DMS114 treated with DMSO at 0.1 percent for 48 hours (cell line): Measurements from ENCODE around the gene FGFR3.
"Not testable (repeated sequence)": the region's sequence is repeated elsewhere in the genome, so short reads cannot be mapped to it uniquely, and the experiment has no call there.

Experiments used
- DNase-seq: peaks from one replicate; lab custom pipeline; 2025; ENCODE audit not compliant: unreplicated experiment; lab: John Stamatoyannopoulos, UW

FGFR3 gene

DNA sequence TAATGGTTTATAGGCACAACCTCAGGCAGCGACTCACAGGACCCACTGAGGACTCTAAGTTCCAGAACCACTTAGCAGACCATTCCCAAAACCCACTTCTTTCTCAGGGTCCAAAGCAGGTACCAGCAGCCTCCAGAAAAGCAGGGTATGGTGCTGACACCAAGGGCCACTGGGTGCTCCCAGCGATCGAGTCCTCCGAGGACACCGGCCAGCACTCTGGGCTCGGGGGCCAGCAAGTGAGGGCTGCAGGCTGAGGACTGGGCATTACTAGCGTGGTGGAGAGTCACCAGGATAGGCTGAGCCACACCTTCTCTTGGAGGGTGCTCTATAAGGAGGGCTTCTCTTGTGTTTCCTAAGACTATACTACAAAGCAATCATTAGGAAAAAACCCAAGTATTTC is 43.6 kb downstream of the FGFR3 start:
- no peak for DNase-seq

DNA sequence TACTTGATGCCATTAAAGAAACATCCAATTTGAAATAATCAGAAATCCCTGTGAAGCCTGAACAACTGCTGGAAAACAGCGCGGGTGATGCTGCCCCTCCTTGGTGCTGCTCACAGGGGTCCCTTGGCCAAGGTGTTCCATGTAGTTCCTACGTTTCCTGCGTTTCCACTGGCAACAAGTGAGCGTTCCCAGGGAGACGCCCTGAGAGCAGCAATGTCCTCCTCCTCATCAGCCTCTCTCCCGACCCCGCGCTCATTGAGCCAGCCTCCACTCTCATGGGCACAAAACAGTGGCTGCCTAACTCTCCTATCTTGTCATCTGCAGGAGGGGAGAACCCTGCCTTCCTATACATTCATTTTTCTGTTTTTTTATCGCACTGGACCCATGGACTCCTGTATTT is 44.0 kb downstream of the FGFR3 start:
- DNase-seq: no peak

- DNase-seq: no peak
Measured at GRCh38 chr4:1839282-1839681, 46.2 kb downstream of the FGFR3 start.

DNA sequence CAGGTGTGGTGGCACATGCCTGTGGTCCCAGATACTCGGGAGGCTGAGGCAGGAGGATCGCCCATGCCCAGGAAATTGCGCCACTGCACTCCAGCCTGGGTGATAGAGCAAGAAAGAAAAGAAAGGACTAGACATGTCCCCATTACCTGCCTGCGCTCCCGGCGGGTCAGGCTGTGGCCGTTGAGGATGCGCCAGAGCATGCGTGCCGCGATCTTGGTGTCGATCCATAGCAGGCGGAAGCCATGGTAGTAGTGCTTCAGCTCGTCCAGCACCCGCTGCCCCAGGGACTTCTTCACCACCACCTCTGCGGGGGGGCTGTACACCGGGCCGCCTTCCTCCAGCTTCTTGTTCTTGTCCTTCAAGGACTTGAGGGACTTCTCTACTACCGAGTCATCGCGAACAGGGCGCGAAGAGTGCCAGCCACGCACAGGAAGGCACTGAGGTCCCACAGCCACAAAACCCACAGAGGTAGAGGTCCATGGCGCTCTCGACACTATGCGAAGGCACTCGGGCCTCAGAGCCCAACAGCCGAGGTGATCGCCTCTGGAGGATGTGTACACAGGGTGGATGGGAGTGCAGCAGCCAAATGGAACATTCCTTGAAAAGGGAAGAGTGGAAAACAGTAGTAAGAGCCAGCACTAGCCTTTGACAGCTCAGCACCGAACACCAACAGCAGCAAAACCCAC is 48.3 kb downstream of the FGFR3 start:
- DNase-seq: no peak

DNA sequence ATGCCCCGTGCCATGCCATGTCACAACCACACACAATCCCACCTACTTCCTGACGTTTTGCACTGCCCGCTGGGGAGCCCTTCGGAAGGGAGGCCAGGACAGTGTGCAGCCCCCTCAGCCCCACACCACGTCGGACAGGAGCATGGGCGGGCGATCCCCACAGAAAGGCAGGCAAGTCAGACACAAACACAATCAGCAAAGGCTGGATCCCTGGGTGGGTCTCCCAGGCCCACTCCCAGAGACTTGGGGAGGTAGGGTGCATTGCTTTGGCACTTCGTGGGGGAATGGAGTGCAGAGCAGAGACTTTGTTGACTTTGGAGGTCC is 48.8 kb downstream of the FGFR3 start:
- DNase-seq: no peak

- DNase-seq: no peak
Measured at GRCh38 chr4:1842339-1842895, 49.3 kb downstream of the FGFR3 start.

DNA sequence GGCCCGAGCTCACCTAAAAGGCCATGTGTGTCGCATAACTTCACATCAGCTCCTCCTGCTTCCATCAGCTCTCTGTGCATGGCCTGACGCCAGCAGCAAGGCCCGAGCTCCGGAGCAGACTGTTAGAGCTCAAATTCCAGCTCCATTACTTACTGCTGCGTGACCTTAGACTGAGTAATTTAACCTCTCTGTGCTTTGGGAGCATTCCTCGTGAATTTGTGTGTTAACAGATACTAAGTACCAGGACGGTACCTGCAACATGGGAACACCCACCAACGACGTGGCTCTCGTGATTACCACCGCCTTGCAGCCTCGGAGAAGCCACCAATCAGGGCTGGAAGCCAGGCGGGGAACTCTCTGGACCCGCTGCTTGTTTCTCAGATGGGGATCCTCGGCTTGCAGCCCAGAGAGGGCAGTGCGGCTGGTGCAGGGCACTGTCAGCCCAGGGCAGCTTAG is 49.9 kb downstream of the FGFR3 start:
- DNase-seq: no peak

GRCh38 chr4:1843852-1844251 is 50.8 kb downstream of the FGFR3 start:
- DNase-seq: no peak

DNA sequence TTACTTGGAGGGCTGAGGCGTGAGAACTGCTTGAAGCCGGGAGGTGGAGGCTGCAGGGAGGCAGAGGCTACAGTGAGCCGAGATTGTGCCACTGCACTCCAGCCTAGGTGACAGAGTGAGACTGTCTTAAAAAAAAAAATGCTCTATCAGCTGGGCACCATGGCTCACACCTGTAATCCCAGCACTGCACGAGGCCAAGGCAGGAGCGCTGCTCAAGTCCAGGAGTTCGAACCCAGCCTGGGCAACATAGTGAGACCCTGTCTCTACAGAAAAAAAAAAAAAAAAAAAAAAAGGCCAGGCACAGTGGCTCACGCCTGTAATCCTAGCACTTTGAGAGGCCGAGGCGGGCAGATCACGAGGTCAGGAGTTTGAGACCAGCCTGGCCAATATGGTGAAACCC is 51.5 kb downstream of the FGFR3 start:
- not testable (repeated sequence) for DNase-seq

GRCh38 chr4:1846580-1846979 is 53.5 kb downstream of the FGFR3 start:
- no peak for DNase-seq

DNA sequence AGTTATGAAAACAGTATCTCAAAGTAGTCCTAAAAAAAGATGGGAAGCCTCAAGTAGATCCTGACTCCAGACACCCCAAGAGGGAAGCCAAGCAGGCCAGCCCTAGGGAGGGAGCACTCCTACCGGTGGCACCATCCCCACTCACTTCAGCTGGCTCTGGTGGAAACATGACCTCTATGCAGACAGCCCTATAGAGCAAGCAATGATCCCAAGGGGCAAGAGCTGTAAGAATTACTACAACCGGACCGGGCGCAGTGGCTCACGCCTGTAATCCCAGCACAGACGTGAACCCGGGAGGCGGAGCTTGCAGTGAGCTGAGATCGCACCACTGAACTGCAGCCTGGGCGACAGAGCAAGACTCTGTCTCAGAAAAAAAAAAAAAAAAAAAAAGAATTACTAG is 57.2 kb downstream of the FGFR3 start:
- DNase-seq: no peak

DNA sequence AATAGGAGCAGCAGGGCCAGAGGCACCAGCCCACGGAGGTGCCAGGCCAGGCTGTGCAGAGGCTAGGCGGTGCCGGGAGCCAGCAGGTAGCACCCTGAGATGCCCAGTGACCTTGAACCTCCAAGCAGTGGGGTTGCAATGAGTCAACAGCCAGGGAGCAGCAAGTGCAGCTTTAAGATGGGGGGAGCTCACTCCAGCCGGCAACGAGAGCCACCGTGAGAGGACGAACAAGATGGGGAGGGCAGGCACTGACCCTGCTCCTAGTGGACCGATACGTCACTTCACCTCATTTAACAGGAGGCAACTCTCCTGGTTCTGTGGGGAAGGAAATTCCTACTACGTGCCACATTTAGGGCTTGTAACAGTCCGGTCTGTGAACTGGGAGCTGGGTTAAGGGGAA is 58.1 kb downstream of the FGFR3 start:
- no peak for DNase-seq

DNA sequence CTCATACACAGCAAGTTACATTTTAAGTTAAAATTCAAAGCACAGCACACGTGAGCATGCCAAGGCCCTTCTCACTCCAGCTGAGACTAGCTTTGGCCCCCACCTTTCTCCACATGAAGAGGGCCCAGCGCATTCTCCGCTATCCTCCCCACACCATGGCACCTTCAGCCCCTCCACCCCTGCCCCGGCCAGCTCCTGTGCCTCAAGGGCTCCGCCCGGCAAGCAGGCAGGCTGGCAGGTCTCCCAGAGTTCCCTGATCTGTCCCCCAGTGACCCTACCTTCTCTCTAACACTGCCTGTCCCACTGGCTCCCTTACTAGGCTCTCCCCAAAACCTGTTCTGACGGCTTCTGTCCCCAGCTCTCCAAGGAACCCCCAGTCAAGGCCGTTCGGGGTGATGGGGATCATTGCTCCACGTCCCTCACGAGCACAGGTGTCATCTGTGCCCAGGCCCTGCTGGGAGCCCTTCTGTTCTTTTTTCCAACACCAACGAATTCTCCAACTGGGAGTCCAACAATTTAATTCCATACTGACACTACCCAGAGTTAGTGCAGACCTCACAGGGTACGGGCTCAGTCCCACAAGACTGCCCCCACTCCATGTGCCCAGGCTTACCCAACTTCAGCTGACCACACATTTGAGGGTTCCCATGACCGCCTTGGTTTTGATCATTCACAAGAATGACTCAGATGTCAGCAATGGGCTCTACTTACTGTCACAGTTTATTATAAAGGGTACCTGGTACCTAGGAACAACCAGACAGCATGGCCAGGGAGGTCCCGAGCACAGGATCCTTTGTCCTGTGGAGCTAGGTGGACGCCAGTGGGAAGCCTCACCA is 58.7 kb downstream of the FGFR3 start:
- no peak for DNase-seq

DNA sequence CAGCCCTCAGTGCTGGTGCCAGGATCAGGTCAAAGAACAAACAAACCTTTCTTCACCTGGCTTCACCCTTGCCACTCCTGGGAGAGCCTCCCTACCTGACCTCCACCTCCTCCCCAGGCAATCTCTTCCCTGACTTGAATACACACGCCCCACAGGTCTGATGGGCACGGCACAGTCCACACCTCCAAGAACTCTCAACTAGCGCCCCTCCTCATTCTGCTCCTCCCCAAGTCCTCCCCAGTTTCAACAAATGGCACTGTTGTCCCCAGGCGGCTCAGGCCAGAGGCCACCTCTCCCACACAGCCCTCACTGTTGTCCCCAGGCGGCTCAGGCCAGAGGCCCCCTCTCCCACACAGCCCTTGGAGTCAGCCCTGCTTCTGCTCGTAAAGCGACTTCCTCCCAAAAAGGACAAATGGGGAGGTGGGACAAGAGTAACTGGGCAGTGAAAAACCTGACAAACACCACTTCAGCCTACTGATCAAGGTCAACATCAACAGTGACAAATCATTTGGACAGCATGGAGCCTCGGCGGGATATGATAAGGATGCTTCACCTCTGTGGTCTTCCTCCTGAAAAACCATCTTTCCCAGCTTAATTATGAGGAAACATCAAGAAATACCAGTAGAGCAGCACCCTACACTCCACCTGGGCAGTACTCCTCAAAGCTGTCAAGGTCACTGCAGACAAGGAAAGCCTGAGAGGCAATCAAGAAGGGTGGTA is 60.0 kb downstream of the FGFR3 start:
- DNase-seq: no peak

- no peak for DNase-seq
Measured at GRCh38 chr4:1854752-1855151, 61.7 kb downstream of the FGFR3 start.

DNA sequence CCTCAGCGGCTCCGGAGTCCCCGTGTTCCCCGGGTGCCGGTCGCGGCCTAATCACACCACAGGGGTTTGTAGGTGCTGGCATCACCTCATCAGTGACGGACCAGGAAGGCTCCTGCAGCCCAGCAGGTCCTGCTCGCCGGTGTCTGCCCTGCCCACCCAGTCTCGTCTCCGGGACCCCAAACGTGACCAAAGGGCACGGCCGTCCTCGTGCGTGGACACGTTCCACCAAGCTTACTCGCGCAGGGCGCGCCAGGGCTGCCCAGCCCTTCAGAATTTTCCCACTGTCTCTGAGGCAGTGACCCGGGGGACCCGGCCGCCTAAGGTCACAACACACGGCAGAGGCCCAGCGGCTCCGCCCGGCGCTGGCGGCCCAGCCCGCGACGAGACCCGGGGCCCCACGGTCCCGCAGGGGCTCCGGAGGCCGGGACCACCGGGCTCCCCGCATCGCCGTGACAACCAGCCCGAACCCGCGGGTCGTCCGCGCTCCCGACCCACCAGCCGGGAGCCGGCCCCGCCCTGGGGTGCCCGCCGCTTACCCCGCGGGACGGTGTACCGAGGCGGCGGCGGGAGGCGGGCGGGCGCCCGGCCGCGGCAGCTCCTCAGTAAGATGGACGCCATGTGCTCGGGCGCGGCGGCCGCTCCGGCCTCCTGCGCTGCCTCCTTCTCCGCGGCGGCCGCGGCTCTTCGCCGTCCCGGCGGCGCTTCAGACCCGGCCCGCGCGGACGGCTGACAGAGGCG is 62.4 kb downstream of the FGFR3 start:
- DNase-seq: no peak

GRCh38 chr4:1856071-1856942 is 63.2 kb downstream of the FGFR3 start, which contains the start of gene LETM1:
LETM1 (minus strand) TSS chr4:1856156; CDS start chr4:1855950, 206 bp downstream.
- DNase-seq: peak; percentile 83

DNA sequence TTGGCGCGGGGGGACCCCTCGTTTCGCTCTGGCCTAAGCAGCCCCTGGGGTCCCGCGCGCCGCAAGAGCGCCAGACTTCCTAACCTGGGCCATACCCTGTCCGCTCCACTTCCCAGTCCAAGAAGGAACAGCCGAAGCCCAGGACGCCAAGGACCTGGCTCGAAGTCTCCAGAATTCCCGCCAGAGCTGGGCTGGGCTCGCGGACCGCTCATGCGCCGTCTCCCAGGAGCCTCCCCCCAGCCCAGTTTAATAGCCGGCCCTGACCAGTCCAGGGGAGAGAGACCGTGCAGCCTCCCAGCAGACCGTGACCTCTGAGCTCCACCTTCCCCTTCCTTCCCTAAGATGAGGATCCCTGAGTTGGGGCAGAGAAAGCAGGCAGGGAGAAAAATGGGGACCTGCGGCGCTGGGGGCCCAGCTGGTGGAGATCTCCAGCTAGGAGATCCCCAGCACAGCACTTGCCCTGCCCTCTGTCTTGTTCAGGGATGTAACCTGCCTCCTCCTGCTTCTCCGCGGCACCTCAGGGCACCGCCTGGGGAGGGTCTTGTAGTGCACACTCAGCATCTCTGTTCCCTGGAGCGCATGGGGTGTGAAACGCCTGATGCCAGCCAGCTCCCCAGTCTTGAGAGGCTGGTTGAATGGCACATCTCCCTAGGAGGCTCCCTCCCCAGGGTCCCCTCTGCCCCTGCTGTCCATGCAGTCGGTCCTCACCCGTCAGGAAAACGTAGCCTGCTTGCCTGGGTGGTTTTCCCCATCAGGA is 64.0 kb downstream of the FGFR3 start:
- no peak for DNase-seq

DNA sequence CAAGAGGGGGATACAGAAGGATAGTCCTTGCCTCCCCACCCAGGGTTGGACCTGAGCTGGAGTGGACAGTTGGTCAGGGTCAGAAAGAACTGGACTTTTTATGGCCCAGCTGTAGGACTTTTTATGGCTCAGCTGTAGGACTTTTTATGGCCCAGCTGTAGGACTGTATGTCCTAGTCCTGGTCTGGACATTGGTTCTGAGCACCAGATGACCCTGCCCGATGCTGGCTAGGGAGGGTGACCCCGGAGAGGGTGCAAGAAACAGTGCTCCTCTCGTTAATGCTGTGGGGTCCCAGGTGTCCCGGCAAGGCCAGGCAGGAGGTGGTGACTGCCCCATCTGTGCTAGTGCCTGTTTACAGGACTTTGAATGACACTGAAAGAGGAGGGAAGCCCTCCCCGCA is 64.8 kb downstream of the FGFR3 start:
- no peak for DNase-seq
